ENCODE data around the gene WDR1.

WDR1 gene

DNA sequence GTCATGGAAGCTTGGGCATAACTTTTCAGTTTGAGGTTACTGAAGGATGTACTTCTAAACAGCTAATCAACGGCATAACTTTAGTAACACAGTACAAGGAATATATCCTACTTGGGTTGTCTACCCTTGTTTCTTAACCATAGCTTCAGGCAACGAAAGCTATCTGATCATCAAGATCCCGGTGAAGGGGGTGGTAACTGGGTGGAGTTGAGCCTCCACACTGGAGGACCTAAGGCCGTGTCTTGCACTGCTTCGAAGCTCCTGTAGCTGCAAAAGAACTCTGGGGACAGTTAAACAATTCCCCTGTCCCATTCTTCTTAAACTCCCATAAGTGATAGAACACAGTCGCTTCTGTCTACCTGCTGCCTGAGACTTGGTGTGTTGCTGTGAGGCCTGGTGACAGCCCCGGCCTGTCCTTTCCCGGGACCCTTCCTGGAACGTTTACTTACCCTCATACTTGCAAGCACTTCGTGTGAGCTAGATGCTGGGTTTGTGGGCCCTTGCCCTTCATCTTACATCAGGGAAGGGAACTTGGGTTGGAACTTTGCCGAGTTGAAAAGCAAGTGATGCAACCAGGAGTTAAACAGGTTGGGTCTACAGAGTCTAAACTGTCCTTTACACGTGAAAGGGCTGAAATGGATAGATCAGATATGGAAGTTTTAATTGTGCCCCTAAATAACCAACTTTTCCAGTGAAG lies 5.8 kb upstream of the WDR1 start:
- TF ChIP-seq CTCF (IDR thresholded peaks at IDR 0.05; ENCODE audit: low read depth, low read length): no peak
- DNase-seq (ENCODE audit: extremely low read depth, low read depth): no peak

- DNase-seq (ENCODE audit: extremely low read depth, low read depth): no peak
- no peak for TF ChIP-seq CTCF (IDR thresholded peaks at IDR 0.05; ENCODE audit: low read depth, low read length)
These were observed 5.1 kb upstream of the WDR1 start for GRCh38 chr4:10121568-10122208.

- TF ChIP-seq CTCF (IDR thresholded peaks at IDR 0.05; ENCODE audit: low read depth, low read length): no peak
- no peak for DNase-seq (ENCODE audit: extremely low read depth, low read depth)
These were observed 4.5 kb upstream of the WDR1 start for GRCh38 chr4:10120943-10121567.

- TF ChIP-seq CTCF (IDR thresholded peaks at IDR 0.05; ENCODE audit: low read depth, low read length): no peak
- no peak for DNase-seq (ENCODE audit: extremely low read depth, low read depth)
These were observed 3.2 kb upstream of the WDR1 start for GRCh38 chr4:10119773-10120172.

GRCh38 chr4:10119278-10119677 lies 2.7 kb upstream of the WDR1 start:
- DNase-seq (ENCODE audit: extremely low read depth, low read depth): no peak
- no peak for TF ChIP-seq CTCF (IDR thresholded peaks at IDR 0.05; ENCODE audit: low read depth, low read length)

GRCh38 chr4:10118048-10119004 lies 1.7 kb upstream of the WDR1 start:
- no peak for TF ChIP-seq CTCF (IDR thresholded peaks at IDR 0.05; ENCODE audit: low read depth, low read length)
- no peak for DNase-seq (ENCODE audit: extremely low read depth, low read depth)
